ENCODE data around the gene C10orf143.

GRCh38 chr10:130138479-130138866, 27.8 kb upstream of the C10orf143 start:
- TF ChIP-seq CTCF (conservative IDR thresholded peaks at IDR 0.05; ENCODE audit: low read depth in 2 of 2) (no peak), REST (IDR thresholded peaks at IDR 0.05; ENCODE audit: unreplicated experiment) (no peak), CREB1 (CRISPR knock-in tag; IDR thresholded peaks at IDR 0.05; ENCODE audit: low read depth) (no peak), EZH2 (IDR thresholded peaks at IDR 0.05; ENCODE audit: low read depth, unreplicated experiment) (no peak), POLR2AphosphoS5 (IDR thresholded peaks at IDR 0.05; ENCODE audit: low read depth) (no peak), EZH2phosphoT487 (IDR thresholded peaks at IDR 0.05; ENCODE audit: unreplicated experiment) (no peak), ZNF114 (CRISPR knock-in tag; IDR thresholded peaks at IDR 0.05) (no peak)

Data from GM23338 (cell line).